Osteocyte (in vitro differentiated cells): ENCODE results near the gene TTC39B. TPM values are rescaled to one million over a fixed set of nuclear protein-coding genes. Genes with fewer than 3 reads are reported as not detected.
A peak's percentile ranks its signal among the peaks of the same experiment; 100 is the strongest.

ENCODE experiments used
- DNase-seq: peaks from one replicate; pipeline ENCODE4 v3.0.0; 2021; ENCODE audit warnings: mixed read lengths; ENCODE audit not compliant: unreplicated experiment; ENCODE audit errors: extremely low spot score
- H3K27ac Mint-ChIP-seq: one replicate; pipeline ENCODE4 v1.8.0; 2021; ENCODE audit warnings: mild to moderate bottlenecking, mixed read lengths; ENCODE audit not compliant: unreplicated experiment
- H3K27me3 Mint-ChIP-seq: one replicate; pipeline ENCODE4 v1.8.0; 2021; ENCODE audit warnings: mixed read lengths; ENCODE audit not compliant: unreplicated experiment
- H3K36me3 Mint-ChIP-seq: one replicate; pipeline ENCODE4 v1.8.0; 2021; ENCODE audit warnings: mixed read lengths; ENCODE audit not compliant: unreplicated experiment
- H3K4me1 Mint-ChIP-seq: one replicate; pipeline ENCODE4 v1.8.0; 2021; ENCODE audit warnings: mixed read lengths; ENCODE audit not compliant: unreplicated experiment
- H3K4me3 Mint-ChIP-seq: one replicate; pipeline ENCODE4 v1.8.0; 2021; ENCODE audit warnings: mild to moderate bottlenecking, moderate library complexity, mixed read lengths; ENCODE audit not compliant: unreplicated experiment
- H3K9me3 Mint-ChIP-seq: one replicate; pipeline ENCODE4 v1.8.0; 2021; ENCODE audit warnings: mixed read lengths; ENCODE audit not compliant: unreplicated experiment
- CTCF ChIP-seq: fragments of 200-600 bp; sonication (generic); IDR thresholded peaks from 2 replicates; pipeline ENCODE4 v1.5.0; 2021; ENCODE audit warnings: antibody characterized with exemption, mild to moderate bottlenecking, moderate library complexity
- total RNA-seq: library from RNA; stranded (reverse); gene quantifications from 2 replicates; pipeline ENCODE4 v1.2.1, GENCODE V29; 2021

TTC39B gene
- total RNA-seq, 1 donor from 2014 or later, result 25.5 TPM

GRCh38 chr9:15157381-15157780, 149.6 kb downstream of the TTC39B start:
- H3K27me3 Mint-ChIP-seq, result no peaks in the 10 kb centered on the region
- no peak for DNase-seq
- H3K4me3 Mint-ChIP-seq, result no peak overlapping the region
- peaks cover 48% of the 10 kb centered on the region for H3K4me1 Mint-ChIP-seq
- no peaks in the 10 kb centered on the region for H3K9me3 Mint-ChIP-seq
- H3K36me3 Mint-ChIP-seq, result peaks cover 7% of the 10 kb centered on the region
- no peak overlapping the region for H3K27ac Mint-ChIP-seq
- TF ChIP-seq CTCF, result no peak

GRCh38 chr9:15156241-15156640, 150.8 kb downstream of the TTC39B start:
- Mint-ChIP-seq H3K4me3 (no peak overlapping the region), H3K4me1 (peaks cover 48% of the 10 kb centered on the region)
- no peak for DNase-seq

GRCh38 chr9:15155826-15156225, 151.2 kb downstream of the TTC39B start:
- TF ChIP-seq CTCF, result no peak
- Mint-ChIP-seq H3K36me3 (peaks cover 7% of the 10 kb centered on the region), H3K4me3 (no peak overlapping the region), H3K4me1 (peaks cover 46% of the 10 kb centered on the region), H3K9me3 (no peaks in the 10 kb centered on the region), H3K27me3 (no peaks in the 10 kb centered on the region), H3K27ac (peak overlapping the region; percentile 74)
- DNase-seq, result no peak

More at GRCh38 chr9:15156241-15156640, 150.8 kb downstream of the TTC39B start:
- Mint-ChIP-seq H3K36me3 (peaks cover 7% of the 10 kb centered on the region), H3K27me3 (no peaks in the 10 kb centered on the region), H3K27ac (peak overlapping the region; percentile 74), H3K9me3 (no peaks in the 10 kb centered on the region)
- no peak for TF ChIP-seq CTCF

GRCh38 chr9:15155323-15155722, 151.7 kb downstream of the TTC39B start:
- Mint-ChIP-seq H3K27ac (peak overlapping the region; percentile 74), H3K4me3 (no peak overlapping the region), H3K9me3 (no peaks in the 10 kb centered on the region), H3K4me1 (peaks cover 41% of the 10 kb centered on the region), H3K27me3 (no peaks in the 10 kb centered on the region), H3K36me3 (peaks cover 5% of the 10 kb centered on the region)
- no peak for TF ChIP-seq CTCF
- no peak for DNase-seq

- no peak overlapping the region for H3K27ac Mint-ChIP-seq
- no peaks in the 10 kb centered on the region for H3K9me3 Mint-ChIP-seq
- no peak overlapping the region for H3K4me3 Mint-ChIP-seq
- H3K27me3 Mint-ChIP-seq, result no peaks in the 10 kb centered on the region
- no peak for TF ChIP-seq CTCF
- DNase-seq, result no peak
- H3K36me3 Mint-ChIP-seq, result peaks cover 5% of the 10 kb centered on the region
- H3K4me1 Mint-ChIP-seq, result peaks cover 44% of the 10 kb centered on the region
Observed at GRCh38 chr9:15154677-15155076, 152.3 kb downstream of the TTC39B start.
